LNCAP (cell line): ENCODE measurements around the gene PGF.

Experiments
- CTCF ChIP-seq: fragments of 450-650 bp; IDR thresholded peaks from 2 replicates; pipeline ENCODE4 v1.5.1; 2017; ENCODE audit warnings: mild to moderate bottlenecking

Gene PGF

GRCh38 chr14:74942181-74942580, 13.2 kb downstream of the PGF start:
- TF ChIP-seq CTCF, result no peak

- TF ChIP-seq CTCF, result no peak
These were observed 13.7 kb downstream of the PGF start for GRCh38 chr14:74941676-74942097.

GRCh38 chr14:74940956-74941565, 14.3 kb downstream of the PGF start:
- no peak for TF ChIP-seq CTCF

- no peak for TF ChIP-seq CTCF
These were observed 16.6 kb downstream of the PGF start for GRCh38 chr14:74938531-74939495.

- TF ChIP-seq CTCF, result no peak
These were observed 18.2 kb downstream of the PGF start for GRCh38 chr14:74937171-74937570.

- TF ChIP-seq CTCF, result no peak
These were observed 18.7 kb downstream of the PGF start for GRCh38 chr14:74936731-74937130.

GRCh38 chr14:74936151-74936550, 19.2 kb downstream of the PGF start:
- TF ChIP-seq CTCF, result no peak
